Right cardiac atrium (tissue), 5 donors: ENCODE data around the gene SPP2. TPM values are rescaled to one million over a fixed set of nuclear protein-coding genes. Genes with fewer than 3 reads are reported as not detected.

Source experiments
- ATAC-seq, 2 donors: fragments of 200-7000 bp; cut with Tn5 transposase; one replicate each; pipeline versions ENCODE4 v1.8.0 to v1.9.1; 2020; ENCODE audit warnings: moderate library complexity in 2 of 2, mild to moderate bottlenecking in 1 of 2
- DNase-seq, 3 donors: peaks; one replicate each; pipeline ENCODE4 v3.0.0-alpha.2; 2020
- H3K27ac ChIP-seq: one replicate; pipeline ENCODE4 v1.5.1; 2013; ENCODE audit warnings: mild to moderate bottlenecking, low read length, control low read depth, moderate library complexity
- H3K27me3 ChIP-seq: one replicate; pipeline ENCODE4 v1.6.1; 2013; ENCODE audit not compliant: control insufficient read depth, insufficient read depth
- H3K4me1 ChIP-seq: one replicate; pipeline ENCODE4 v1.6.1; 2013; ENCODE audit warnings: low read length; ENCODE audit not compliant: control insufficient read depth, insufficient read depth
- H3K4me3 ChIP-seq: one replicate; pipeline ENCODE4 v1.5.1; 2013; ENCODE audit warnings: low read length, control low read depth
- H3K9me3 ChIP-seq: one replicate; pipeline ENCODE4 v1.6.1; 2013; ENCODE audit warnings: low read length; ENCODE audit not compliant: control insufficient read depth
- WGBS: extraction: QIAGEN DNeasy Blood & Tissue Kit; methylation state at CpG from one replicate; pipeline ENCODE4 v1.1.7; 2013; 5-methylcytosine and 5-hydroxymethylcytosine counted together
- intact Hi-C, 4 donors: fragments of 100-400 bp; cut with DNase I; formaldehyde crosslinking; loops; one replicate each; pipeline versions ENCODE4 v1.11.0 to v1.14.0; 2022 to 2023
- polyA plus RNA-seq: library from polyadenylated mRNA; stranded (reverse); fragments of 200-250 nt; gene quantifications from one replicate; pipeline ENCODE4 v1.2.3, GENCODE V29; 2013
- total RNA-seq, 4 donors: library from RNA; stranded (reverse); fragmentation: NEBNext Ultra II Directional; extraction: Animal tissue kit (Norgen Biotek cat#: 25700); gene quantifications; one replicate each; pipeline ENCODE4 v1.2.1, GENCODE V29; 2021
- donor health status: healthy with polysubstance abuse.
- donor health status: DM: no; HTN: yes; CAD: no.
- donor health status: DM: no; HTN: no; CAD: no.
- donor health status: DM: no; HTN: yes; CAD: no; lungs with severe emphysema.
- donor health status: DM: yes; HTN: yes; CAD: no.

SPP2 gene
- total and polyA plus RNA-seq, 5 donors, result not detected

DNA sequence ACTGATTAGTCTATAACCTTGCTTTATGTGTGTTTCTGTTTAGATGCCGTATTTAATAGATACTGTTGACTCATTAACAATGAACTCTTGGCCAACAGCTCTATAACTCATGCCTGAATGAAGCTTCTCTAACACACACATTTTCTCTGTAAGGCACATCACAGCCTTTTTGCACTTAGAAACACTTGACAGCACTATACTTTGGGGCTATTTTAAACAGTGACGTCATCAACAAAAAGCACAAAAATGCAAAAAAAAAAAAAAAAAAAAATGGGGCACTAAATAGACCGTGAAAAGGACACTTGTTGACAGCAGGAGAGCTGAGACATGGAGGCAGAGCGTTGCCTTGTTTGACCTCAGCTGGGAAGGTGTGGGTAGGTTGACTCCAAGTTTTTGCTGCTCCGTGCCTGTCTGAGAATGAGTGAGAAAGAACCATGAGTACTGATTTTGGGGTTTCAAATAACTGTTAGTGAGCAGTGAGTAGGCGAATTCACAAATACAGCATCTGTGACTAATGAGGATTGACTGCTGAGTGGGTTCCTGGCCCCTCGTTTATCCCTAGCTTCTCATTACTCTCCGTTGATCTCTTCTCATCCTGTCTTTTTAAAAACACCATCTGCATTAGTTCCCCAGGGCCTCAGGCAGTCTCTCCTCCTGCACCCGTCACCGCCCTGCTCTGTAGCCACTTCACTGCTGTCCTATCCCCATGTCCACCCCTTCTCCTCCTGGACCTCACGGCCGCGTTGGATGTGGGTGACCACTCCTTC, 24.4 kb downstream of the SPP2 start:
- WGBS, result 60% methylated on average over 13 of the region's 13 CpGs
- Histone ChIP-seq H3K27ac (no peak overlapping the region), H3K4me3 (no peak overlapping the region), H3K4me1 (no peaks in the 10 kb centered on the region), H3K27me3 (no peaks in the 10 kb centered on the region), H3K9me3 (no peaks in the 10 kb centered on the region)
- ATAC-seq (no peak), DNase-seq (no peak)
- intact Hi-C loops, result no loop called here

DNA sequence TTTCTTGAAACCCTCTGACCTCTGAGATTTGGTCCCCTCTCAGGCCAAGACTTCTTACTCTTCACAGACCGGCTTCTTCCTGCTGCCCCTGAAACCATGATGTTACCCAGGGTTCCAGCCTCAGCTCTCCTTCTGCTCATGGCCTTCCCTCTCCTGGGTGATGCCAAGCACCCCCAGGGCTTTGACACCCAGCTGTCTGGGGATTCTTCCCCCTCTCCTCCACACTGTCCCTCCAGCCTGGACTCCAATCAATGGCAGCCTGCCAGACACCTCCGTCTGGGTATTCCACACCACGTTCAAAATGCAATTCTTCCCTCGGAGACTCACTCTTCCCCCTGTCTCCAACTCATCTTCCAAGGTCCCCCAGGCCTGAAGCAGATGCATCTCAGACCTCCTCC, 25.0 kb downstream of the SPP2 start:
- Histone ChIP-seq H3K4me1 (no peaks in the 10 kb centered on the region), H3K4me3 (no peak overlapping the region), H3K27ac (no peak overlapping the region), H3K9me3 (no peaks in the 10 kb centered on the region), H3K27me3 (no peaks in the 10 kb centered on the region)
- ATAC-seq (no peak), DNase-seq (no peak)
- intact Hi-C loops, result no loop called here
- WGBS, result 59% methylated on average over 4 of the region's 4 CpGs

DNA sequence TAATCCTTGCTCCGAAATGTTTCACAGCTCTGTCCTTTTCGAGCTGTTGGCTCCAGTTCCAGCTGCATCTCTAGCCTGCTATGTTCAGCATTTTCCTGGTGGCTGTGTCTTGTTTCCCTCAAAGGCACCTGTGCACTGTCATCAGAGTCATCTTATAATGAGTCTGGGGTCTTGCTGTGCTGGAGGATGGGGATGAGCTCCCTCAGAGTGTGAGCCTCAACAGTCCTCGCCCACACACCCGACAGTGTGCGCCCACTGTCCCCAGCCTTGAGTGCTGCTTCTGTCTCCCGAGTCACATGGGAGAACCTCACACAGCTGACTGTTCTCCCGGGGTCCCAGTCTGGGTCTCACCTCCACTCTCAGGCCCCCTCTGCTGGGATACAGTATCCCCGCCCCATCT, 25.4 kb downstream of the SPP2 start:
- H3K4me3 ChIP-seq, result no peak overlapping the region
- WGBS, result 80% methylated on average over 8 of the region's 8 CpGs
- DNase-seq (no peak), ATAC-seq (no peak)
- H3K27me3 ChIP-seq, result no peaks in the 10 kb centered on the region
- H3K9me3 ChIP-seq, result no peaks in the 10 kb centered on the region
- no peak overlapping the region for H3K27ac ChIP-seq
- H3K4me1 ChIP-seq, result no peaks in the 10 kb centered on the region
- intact Hi-C loops, result no loop called here

DNA sequence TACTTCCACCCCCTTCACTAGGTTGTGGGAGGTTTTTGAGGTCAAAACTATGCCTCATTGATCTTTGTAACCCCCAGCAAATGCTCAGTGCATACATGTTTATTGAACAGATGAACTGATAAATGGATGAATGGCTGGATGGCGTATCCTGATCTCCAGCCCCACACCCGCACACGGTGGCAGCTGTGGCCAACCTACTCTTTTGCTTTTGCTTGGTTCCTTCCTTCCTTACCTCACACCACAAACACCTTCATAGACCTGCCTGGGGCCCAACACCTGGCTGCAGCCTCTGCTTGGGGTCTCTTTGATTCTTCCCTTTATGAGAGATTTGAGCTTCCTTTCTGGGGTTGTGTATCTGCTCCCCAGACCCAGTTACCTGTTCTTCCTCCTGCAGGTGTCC, 25.9 kb downstream of the SPP2 start:
- Histone ChIP-seq H3K27me3 (no peaks in the 10 kb centered on the region), H3K27ac (no peak overlapping the region), H3K4me3 (no peak overlapping the region), H3K9me3 (no peaks in the 10 kb centered on the region), H3K4me1 (no peaks in the 10 kb centered on the region)
- DNase-seq (no peak), ATAC-seq (no peak)
- intact Hi-C loops, result no loop called here
- 88% methylated on average over 3 of the region's 3 CpGs for WGBS

DNA sequence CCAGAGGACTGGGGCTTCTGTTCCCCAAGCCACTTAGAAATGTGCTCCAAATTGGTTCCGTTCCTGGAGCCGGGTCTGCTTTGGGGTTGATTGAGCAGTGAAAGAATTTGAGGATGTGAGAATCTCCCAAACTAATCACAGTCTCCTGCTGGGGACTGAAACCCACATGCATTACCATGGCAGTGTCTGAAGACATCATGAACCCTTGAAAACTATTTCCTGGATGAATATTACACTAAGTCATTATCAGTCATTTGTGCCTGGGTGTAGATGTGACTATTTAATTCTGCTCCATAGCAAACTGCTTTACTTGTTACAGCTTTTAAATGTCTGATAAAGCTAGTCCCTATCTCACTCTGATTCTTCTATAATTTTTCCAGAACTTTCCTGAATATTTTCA, 27.6 kb downstream of the SPP2 start:
- Histone ChIP-seq H3K27me3 (no peaks in the 10 kb centered on the region), H3K4me1 (no peaks in the 10 kb centered on the region), H3K4me3 (no peak overlapping the region), H3K9me3 (no peaks in the 10 kb centered on the region), H3K27ac (no peak overlapping the region)
- WGBS, result 68% methylated on average over 2 of the region's 2 CpGs
- no peak for ATAC-seq
- intact Hi-C loops, result no loop called here
- DNase-seq, result no peak

DNA sequence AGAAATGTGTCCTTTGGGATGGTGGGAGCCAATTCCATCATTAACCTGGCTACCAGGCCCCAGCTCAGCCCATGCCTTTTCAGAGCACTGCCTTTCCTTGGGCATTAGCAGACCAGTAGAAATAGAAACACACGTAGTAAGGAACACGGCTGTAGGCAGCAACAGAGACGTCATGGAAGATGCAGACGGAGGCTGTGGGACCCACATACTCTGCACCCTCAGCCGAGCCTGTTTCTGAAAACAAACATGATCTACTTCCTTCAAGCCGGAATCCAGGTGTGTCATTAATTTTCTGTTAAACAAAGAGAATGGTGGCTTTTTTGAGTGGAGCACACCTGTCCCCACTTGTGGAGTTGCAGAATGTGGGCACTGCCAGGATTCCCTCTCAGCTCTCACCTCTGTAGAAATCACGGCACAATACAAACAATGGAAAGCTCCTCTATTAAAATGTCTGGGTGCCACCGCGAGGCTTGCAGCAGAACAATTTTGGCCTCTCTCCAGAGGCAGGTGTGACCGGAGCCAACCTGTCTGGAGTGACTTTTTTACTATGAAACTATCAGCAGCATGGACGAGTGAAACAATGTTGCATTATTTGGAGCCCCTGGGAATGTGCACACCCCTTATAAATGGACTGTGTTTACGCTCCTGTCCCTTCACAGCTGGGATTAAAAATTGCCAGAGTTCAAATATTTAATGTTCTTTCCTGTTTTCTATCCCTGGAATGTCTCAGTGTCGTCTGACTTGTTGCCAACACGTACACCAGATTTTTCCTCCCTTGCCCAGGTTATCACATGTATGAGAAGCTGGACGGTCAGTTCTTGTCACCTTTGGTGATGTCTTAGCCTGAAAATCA, 31.7 kb downstream of the SPP2 start:
- intact Hi-C loops, result no loop called here
- no peak for ATAC-seq
- 51% methylated on average over 15 of the region's 15 CpGs for WGBS

DNA sequence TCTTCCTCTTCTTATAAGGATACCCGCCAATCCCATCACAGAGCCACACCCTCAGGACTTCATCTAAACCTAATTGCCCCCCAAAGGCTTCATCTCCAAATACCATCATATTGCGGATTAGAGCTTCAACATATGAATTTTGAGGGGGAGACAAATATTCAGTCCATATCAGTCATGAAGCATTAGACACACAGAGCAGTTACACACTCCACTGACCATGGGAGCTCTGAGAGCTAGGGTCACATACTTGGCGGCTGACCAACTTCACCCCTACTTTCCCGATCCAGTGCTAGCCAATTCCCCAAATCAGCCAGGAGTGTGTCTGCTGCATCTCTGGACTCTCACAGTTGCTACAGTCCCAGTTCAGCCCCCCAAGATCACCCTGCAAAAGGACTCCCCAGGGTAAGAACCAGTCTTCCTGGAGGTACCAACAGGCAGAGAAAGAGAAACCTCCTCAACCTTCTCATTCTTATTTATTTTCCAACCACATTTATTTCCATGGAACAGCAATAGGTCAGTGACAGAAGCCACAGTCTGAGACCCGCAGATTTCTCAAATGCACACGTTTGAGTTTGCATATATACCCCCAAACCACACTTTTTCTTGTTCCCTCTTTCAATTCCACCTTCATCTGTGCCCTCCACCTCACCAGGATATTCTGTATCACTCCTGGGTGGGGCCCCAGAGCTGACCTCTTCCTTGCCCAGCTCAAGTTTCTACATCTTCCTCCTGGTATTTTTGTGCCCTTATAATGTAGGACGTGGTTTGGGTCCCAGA, 33.3 kb downstream of the SPP2 start:
- H3K27ac ChIP-seq, result no peak overlapping the region
- no peaks in the 10 kb centered on the region for H3K9me3 ChIP-seq
- ATAC-seq, result no peak
- H3K4me1 ChIP-seq, result no peaks in the 10 kb centered on the region
- 73% methylated on average over 7 of the region's 7 CpGs for WGBS
- no peaks in the 10 kb centered on the region for H3K27me3 ChIP-seq
- no peak for DNase-seq
- no peak overlapping the region for H3K4me3 ChIP-seq
- intact Hi-C loops, result no loop called here

More for the DNA sequence above, 31.7 kb downstream of the SPP2 start:
- no peak overlapping the region for H3K4me3 ChIP-seq
- H3K27ac ChIP-seq, result no peak overlapping the region
- no peaks in the 10 kb centered on the region for H3K27me3 ChIP-seq
- H3K4me1 ChIP-seq, result no peaks in the 10 kb centered on the region
- no peaks in the 10 kb centered on the region for H3K9me3 ChIP-seq
- no peak for DNase-seq

DNA sequence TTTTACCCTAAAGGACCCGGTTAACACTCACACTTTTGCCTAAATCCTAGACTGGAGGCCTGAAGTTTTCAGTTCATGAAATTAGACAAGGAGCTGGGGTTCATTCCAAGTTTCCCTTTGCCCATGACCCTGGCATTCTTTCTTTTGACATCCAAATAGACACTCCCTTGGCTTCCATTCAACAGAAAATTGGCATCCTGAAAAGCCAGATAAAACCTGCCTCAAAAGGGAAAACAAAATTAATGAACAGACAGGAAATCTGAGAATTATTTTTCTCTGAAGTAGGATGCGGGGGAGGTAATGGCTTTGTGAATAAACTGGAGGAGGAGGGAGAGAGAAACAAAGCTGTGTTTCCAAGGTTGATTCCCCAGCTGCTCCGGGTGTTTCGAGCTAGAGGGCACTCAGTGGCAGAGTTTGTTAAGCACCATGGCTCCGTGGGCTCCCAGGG, 41.0 kb downstream of the SPP2 start:
- no peak for ATAC-seq

DNA sequence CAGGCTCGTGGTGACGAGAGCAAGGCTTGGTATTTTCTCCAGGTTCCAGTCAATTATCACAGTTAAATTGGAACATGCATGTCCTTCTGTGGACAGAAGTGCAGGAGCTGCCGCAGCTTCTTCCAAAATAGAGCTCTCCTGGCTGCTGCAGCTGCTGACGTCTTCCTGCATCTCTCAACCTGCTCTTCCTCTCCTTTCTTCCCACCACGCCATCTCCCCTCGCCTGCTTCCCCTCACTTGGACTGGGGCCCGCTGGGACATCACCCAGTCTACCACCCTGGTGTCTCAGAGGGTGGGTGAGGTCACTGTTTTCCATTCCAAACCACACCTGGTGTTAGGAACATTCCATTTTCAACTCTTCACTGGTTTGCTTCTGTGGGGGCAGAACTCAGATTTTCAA, 41.4 kb downstream of the SPP2 start:
- H3K4me3 ChIP-seq, result no peak overlapping the region
- 26% methylated on average over 7 of the region's 7 CpGs for WGBS
- ATAC-seq, result no peak
- no peaks in the 10 kb centered on the region for H3K4me1 ChIP-seq
- no peak overlapping the region for H3K27ac ChIP-seq
- intact Hi-C loops, result no loop called here
- no peaks in the 10 kb centered on the region for H3K9me3 ChIP-seq
- H3K27me3 ChIP-seq, result no peaks in the 10 kb centered on the region
- no peak for DNase-seq

More for the DNA sequence above, 41.0 kb downstream of the SPP2 start:
- intact Hi-C loops, result no loop called here
- 22% methylated on average over 5 of the region's 5 CpGs for WGBS
- no peaks in the 10 kb centered on the region for H3K4me1 ChIP-seq
- no peak overlapping the region for H3K27ac ChIP-seq
- no peaks in the 10 kb centered on the region for H3K9me3 ChIP-seq
- no peaks in the 10 kb centered on the region for H3K27me3 ChIP-seq
- DNase-seq, result no peak
- no peak overlapping the region for H3K4me3 ChIP-seq

DNA sequence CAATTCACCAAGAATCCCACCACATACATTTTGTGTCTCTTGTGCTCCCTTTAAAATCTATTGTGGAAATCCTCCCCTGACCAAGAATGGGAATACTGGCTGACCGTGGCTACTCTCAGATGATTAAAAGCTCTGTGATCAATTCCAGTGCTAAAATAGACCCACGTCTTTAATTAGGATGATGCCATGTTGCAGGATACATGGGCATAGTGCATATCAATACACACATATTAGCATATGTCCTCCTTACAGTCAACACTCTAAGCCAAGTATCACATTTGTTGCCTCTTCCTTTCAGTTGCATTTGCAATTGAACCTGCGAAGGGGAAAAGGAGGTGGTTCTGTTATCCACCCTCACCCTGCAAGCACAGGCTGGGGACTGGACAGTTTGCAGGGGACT, 41.8 kb downstream of the SPP2 start:
- Histone ChIP-seq H3K4me1 (no peaks in the 10 kb centered on the region), H3K27ac (no peak overlapping the region), H3K4me3 (no peak overlapping the region), H3K9me3 (no peaks in the 10 kb centered on the region), H3K27me3 (no peaks in the 10 kb centered on the region)
- DNase-seq (no peak), ATAC-seq (no peak)
- WGBS, result 83% methylated on average over 3 of the region's 3 CpGs
- intact Hi-C loops, result no loop called here

DNA sequence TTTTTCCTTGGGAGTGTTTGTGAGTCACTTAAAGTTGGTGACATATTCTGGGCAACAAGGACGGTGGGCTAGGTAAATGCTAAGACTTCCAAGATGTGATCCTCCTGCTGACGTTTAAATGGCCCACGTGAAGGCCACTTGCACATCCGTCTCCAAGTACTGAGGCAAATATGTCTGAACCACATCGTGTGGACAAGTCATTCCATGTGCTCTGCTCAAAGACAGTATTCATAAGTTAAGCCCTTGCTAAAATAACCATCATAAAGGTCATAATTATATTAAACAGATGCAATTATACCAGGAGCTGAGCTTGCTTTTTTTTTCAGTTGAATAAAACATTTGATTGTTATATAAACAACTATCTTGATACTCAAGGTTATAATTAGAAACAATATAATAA, 44.8 kb downstream of the SPP2 start:
- H3K9me3 ChIP-seq, result no peaks in the 10 kb centered on the region
- no peak for ATAC-seq
- WGBS, result 71% methylated on average over 5 of the region's 5 CpGs
- H3K4me3 ChIP-seq, result no peak overlapping the region
- no peak for DNase-seq
- H3K27me3 ChIP-seq, result no peaks in the 10 kb centered on the region
- no peaks in the 10 kb centered on the region for H3K4me1 ChIP-seq
- intact Hi-C loops, result no loop called here
- no peak overlapping the region for H3K27ac ChIP-seq
